GM20000 (cell line): ENCODE results near the gene ISL2.

ENCODE experiments used
- DNase-seq: peaks from one replicate; pipeline ENCODE4 v3.0.0; 2012; ENCODE audit warnings: low spot score
- CTCF ChIP-seq: IDR thresholded peaks from 2 replicates; pipeline ENCODE4 v1.5.1; 2012; ENCODE audit warnings: mild to moderate bottlenecking, control low read depth; ENCODE audit errors: extremely low read depth, missing control alignments

The ISL2 gene

GRCh38 chr15:76328958-76329357, 7.6 kb upstream of the ISL2 start:
- no peak for TF ChIP-seq CTCF
- DNase-seq, result no peak

- peak; percentile 18 for TF ChIP-seq CTCF
- DNase-seq, result no peak
These were observed 6.4 kb upstream of the ISL2 start for GRCh38 chr15:76330080-76330680.

GRCh38 chr15:76332796-76333195, 3.8 kb upstream of the ISL2 start:
- DNase-seq, result no peak
- TF ChIP-seq CTCF, result no peak

GRCh38 chr15:76333309-76333708, 3.3 kb upstream of the ISL2 start:
- no peak for TF ChIP-seq CTCF
- no peak for DNase-seq

GRCh38 chr15:76333720-76334437, 2.7 kb upstream of the ISL2 start:
- DNase-seq, result peak; percentile 31
- peak; percentile 42 for TF ChIP-seq CTCF

GRCh38 chr15:76334438-76335306, 1.9 kb upstream of the ISL2 start:
- no peak for TF ChIP-seq CTCF
- no peak for DNase-seq
